NCI-H748 treated with DMSO at 0.1 percent for 48 hours (cell line): ENCODE data around the gene NAE1.
"Not testable (repeated sequence)": the region's sequence is repeated elsewhere in the genome, so short reads cannot be mapped to it uniquely, and the experiment has no call there.

Source experiments
- DNase-seq: peaks from one replicate; lab custom pipeline; 2025; lab: John Stamatoyannopoulos, UW

The NAE1 gene

GRCh38 chr16:66801320-66802105, 29.3 kb downstream of the NAE1 start, which contains the start of gene TERB1:
Gene TERB1 (minus strand): TSS chr16:66801584. CDS start chr16:66796798, 4,786 bp downstream.
- no peak for DNase-seq

GRCh38 chr16:66800856-66801255, 29.9 kb downstream of the NAE1 start:
- no peak for DNase-seq

- no peak for DNase-seq
Observed at GRCh38 chr16:66798161-66798560, 32.6 kb downstream of the NAE1 start.

GRCh38 chr16:66793984-66794383, 36.8 kb downstream of the NAE1 start:
- not testable (repeated sequence) for DNase-seq

GRCh38 chr16:66790130-66790733, 40.5 kb downstream of the NAE1 start:
- no peak for DNase-seq

GRCh38 chr16:66787427-66787826, 43.3 kb downstream of the NAE1 start:
- no peak for DNase-seq

- no peak for DNase-seq
Observed at GRCh38 chr16:66786551-66786950, 44.2 kb downstream of the NAE1 start.

- DNase-seq = no peak
Observed at GRCh38 chr16:66776457-66776856, 54.3 kb downstream of the NAE1 start.

- no peak for DNase-seq
Observed at GRCh38 chr16:66774981-66775380, 55.8 kb downstream of the NAE1 start.

- DNase-seq = no peak
Observed at GRCh38 chr16:66758086-66758485, 72.7 kb downstream of the NAE1 start.

GRCh38 chr16:66754819-66755218, 76.0 kb downstream of the NAE1 start:
- no peak for DNase-seq

- no peak for DNase-seq
Observed at GRCh38 chr16:66754211-66754610, 76.6 kb downstream of the NAE1 start.

- no peak for DNase-seq
Observed at GRCh38 chr16:66752958-66753357, 77.8 kb downstream of the NAE1 start.
